ENCODE measurements around the gene TSGA10IP. TPM values are rescaled to one million over a fixed set of nuclear protein-coding genes. Genes with fewer than 3 reads are reported as not detected.

TSGA10IP gene
- total and polyA plus RNA-seq, 10 of the 15 experiments (the other 5 are each of a cell fraction or from before 2014, with no cell fraction given), result not detected

- Histone ChIP-seq H3K9me3 (replicated peaks; ENCODE audit: control insufficient read depth, insufficient read depth, low read length) (no peaks in the 10 kb centered on the region), H3K9ac (ENCODE audit: control insufficient read depth, insufficient read depth, low read length) (no peak overlapping the region), H3K4me1 (ENCODE audit: control insufficient read depth, insufficient read depth, low read length) (peaks cover 17% of the 10 kb centered on the region), H2AFZ (ENCODE audit: control insufficient read depth, low read depth, low read length) (no peak overlapping the region), H4K20me1 (ENCODE audit: control insufficient read depth, insufficient read depth) (no peaks in the 10 kb centered on the region), H3K27ac (ENCODE audit: control insufficient read depth, insufficient read depth) (no peak overlapping the region), H3K36me3 (ENCODE audit: control insufficient read depth in 2 of 2, insufficient read depth in 2 of 2, low read length in 1 of 2) (peaks cover 0 to 2% of the 10 kb centered on the region in 2 experiments; a peak in 2 of 4 replicates), H3K4me3 (no peak overlapping the region), H3K4me2 (ENCODE audit: control insufficient read depth, insufficient read depth) (no peak overlapping the region), H3K79me2 (ENCODE audit: control insufficient read depth, insufficient read depth, low read length) (peaks cover 26% of the 10 kb centered on the region), H3K27me3 (replicated peaks in 1 of 2; ENCODE audit: control insufficient read depth in 2 of 2, insufficient read depth in 2 of 2, low read length in 1 of 2) (no peaks in the 10 kb centered on the region)
- DNase-seq (ENCODE audit: low read depth, low spot score) (no peak), FAIRE-seq (no peak), ATAC-seq (no peak)
- ChIA-PET SMC1A (ENCODE audit: uncharacterized antibody, unreplicated experiment) (interaction anchor here (0.7 kb wide), 1 partner anchor 10 kb away, joined by 3 read pairs; no protein-coding TSS in a partner anchor), RAD21 (ENCODE audit: unreplicated experiment) (no interaction called here), CTCF (interaction anchor here (1.1 to 1.4 kb wide), 5 partner anchors 36 to 122 kb away, joined by 3 to 10 read pairs (median 3); partner anchors contain the start of gene MUS81), POLR2A (interaction anchor here (0.9 to 1.7 kb wide), 2 partner anchors 10 to 11 kb away, joined by 3 to 6 read pairs; no protein-coding TSS in a partner anchor)
- intact Hi-C loops (cut with micrococcal nuclease; ENCODE audit: unreplicated experiment), result no loop called here
- 100% methylated on average over 3 of the region's 3 CpGs for WGBS (ENCODE audit: insufficient coverage, insufficient replicate concordance, low lambda C conversion rate, missing lambda C conversion rate)
- in situ Hi-C loops (cut with MboI), result no loop called here
- BruUV-seq (replicated peaks), result no TSS peak
- TF ChIP-seq TCF7 (IDR thresholded peaks at IDR 0.05; ENCODE audit: borderline replicate concordance), result no peak
- no peak for TF ChIP-seq ZSCAN29 (IDR thresholded peaks at IDR 0.05)
- no peak for TF ChIP-seq GABPA (IDR thresholded peaks at IDR 0.05; ENCODE audit: low read depth)
- no peak for TF ChIP-seq ATF2 (IDR thresholded peaks at IDR 0.05; ENCODE audit: low read length)
- no peak for TF ChIP-seq BACH1 (IDR thresholded peaks at IDR 0.05; ENCODE audit: borderline replicate concordance)
- TF ChIP-seq ZBTB4 (CRISPR knock-in tag; IDR thresholded peaks at IDR 0.05), result no peak
- no peak for TF ChIP-seq LARP7 (IDR thresholded peaks at IDR 0.05)
- no peak for TF ChIP-seq CUX1 (IDR thresholded peaks at IDR 0.05; ENCODE audit: insufficient replicate concordance, low read depth, low read length)
- no peak for TF ChIP-seq NRF1 (conservative IDR thresholded peaks at IDR 0.05; ENCODE audit: low read depth, low read length)
- no peak for TF ChIP-seq CTCF (IDR thresholded peaks at IDR 0.05 in 2 of 3, conservative IDR thresholded peaks at IDR 0.05 in 1 of 3; ENCODE audit: control insufficient read depth in 2 of 3, extremely low read depth in 1 of 3, insufficient read depth in 1 of 3, low read depth in 3 of 3, low read length in 3 of 3)
- no peak for TF ChIP-seq ZNF207 (IDR thresholded peaks at IDR 0.05; ENCODE audit: borderline replicate concordance)
- TF ChIP-seq BHLHE40 (IDR thresholded peaks at IDR 0.05; ENCODE audit: borderline replicate concordance in 1 of 2, low read depth in 2 of 2, low read length in 1 of 2), result no peak
These were observed 22.7 kb upstream of the TSGA10IP start for GRCh38 chr11:65922565-65922964.
